ENCODE data around the gene PLXNA3. TPM values are rescaled to one million over a fixed set of nuclear protein-coding genes. Genes with fewer than 3 reads are reported as not detected.

PLXNA3 gene
- total and polyA plus RNA-seq, 7 donors: 1.7 to 6.5 (median 3.3) TPM

GRCh38 chrX:154412468-154412867 lies 45.6 kb upstream of the PLXNA3 start:
- TF ChIP-seq CTCF (IDR thresholded peaks at IDR 0.05): no peak

GRCh38 chrX:154413142-154413541 lies 44.9 kb upstream of the PLXNA3 start:
- WGBS, 3 donors: 71 to 100% (median 75%) methylated on average over 2 to 8 of the region's 8 CpGs
- no peak for ATAC-seq

More at GRCh38 chrX:154412468-154412867, 45.6 kb upstream of the PLXNA3 start:
- H3K9me3 ChIP-seq: no peaks in the 10 kb centered on the region
- H3K4me3 ChIP-seq: peak overlapping the region; percentile 84
- peak in 1 of 2 donors; percentile 69 for DNase-seq
- intact Hi-C loops (cut with DNase I): no loop called here
- no peaks in the 10 kb centered on the region for H3K4me1 ChIP-seq
- H3K27ac ChIP-seq: peak overlapping the region; percentile 94
- peaks cover 0 to 7% of the 10 kb centered on the region in 2 donors for H3K36me3 ChIP-seq (ENCODE audit: insufficient read depth in 1 of 2, low read depth in 1 of 2)
- no peak for ATAC-seq
- H3K27me3 ChIP-seq (ENCODE audit: insufficient read depth in 3 of 3, low read length in 2 of 3): no peaks in the 10 kb centered on the region
- WGBS, 3 donors: 30 to 56% (median 40%) methylated on average over 2 to 4 of the region's 4 CpGs

GRCh38 chrX:154417157-154417556 lies 40.9 kb upstream of the PLXNA3 start:
- H3K4me3 ChIP-seq: no peak overlapping the region
- H3K4me1 ChIP-seq: peaks cover 3% of the 10 kb centered on the region
- TF ChIP-seq CTCF (IDR thresholded peaks at IDR 0.05): no peak
- H3K9me3 ChIP-seq: no peaks in the 10 kb centered on the region
- peaks cover 0 to 16% of the 10 kb centered on the region in 2 donors for H3K36me3 ChIP-seq (ENCODE audit: insufficient read depth in 1 of 2, low read depth in 1 of 2)
- DNase-seq: no peak
- ATAC-seq: peak in 1 of 4 donors; percentile 32
- H3K27ac ChIP-seq: no peak overlapping the region
- 38 to 59% (median 49%) methylated on average over 7 of the region's 7 CpGs for WGBS, 3 donors
- intact Hi-C loops (cut with DNase I): loop anchor here in 1 of 2 donors (5.0 kb wide), 1 partner anchor 115 kb away; no protein-coding TSS in a partner anchor
- peaks cover 0 to 9% (median 0%) of the 10 kb centered on the region in 3 donors for H3K27me3 ChIP-seq (ENCODE audit: insufficient read depth in 3 of 3, low read length in 2 of 3)

More at GRCh38 chrX:154413142-154413541, 44.9 kb upstream of the PLXNA3 start:
- intact Hi-C loops (cut with DNase I): no loop called here
- H3K27ac ChIP-seq: no peak overlapping the region
- no peaks in the 10 kb centered on the region for H3K9me3 ChIP-seq
- H3K4me1 ChIP-seq: no peaks in the 10 kb centered on the region
- no peaks in the 10 kb centered on the region for H3K27me3 ChIP-seq (ENCODE audit: insufficient read depth in 3 of 3, low read length in 2 of 3)
- no peak for DNase-seq
- H3K36me3 ChIP-seq (ENCODE audit: insufficient read depth in 1 of 2, low read depth in 1 of 2): peaks cover 0 to 9% of the 10 kb centered on the region in 2 donors
- no peak for TF ChIP-seq CTCF (IDR thresholded peaks at IDR 0.05)
- H3K4me3 ChIP-seq: no peak overlapping the region

DNA sequence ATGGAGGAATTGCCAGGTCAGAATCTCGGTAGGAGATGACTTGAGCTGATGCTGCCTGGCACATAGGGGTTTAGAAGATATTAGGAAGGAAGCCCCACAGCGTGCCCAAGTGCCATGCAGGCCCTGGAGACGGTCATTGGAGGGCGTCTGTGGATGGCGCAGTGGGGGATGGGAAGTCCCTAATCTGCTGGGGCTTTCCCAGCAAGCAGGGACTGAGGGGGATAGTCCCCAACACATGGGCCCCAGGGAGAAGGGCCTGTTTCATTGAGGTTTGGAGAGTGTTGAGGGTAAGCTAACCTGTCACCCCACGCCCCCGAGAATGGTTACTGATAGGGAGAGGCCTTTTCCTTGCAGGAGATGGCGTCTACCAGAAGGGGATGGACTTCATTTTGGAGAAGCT lies 38.9 kb upstream of the PLXNA3 start:
- Histone ChIP-seq H3K4me3 (no peak overlapping the region), H3K27ac (peak overlapping the region; percentile 16), H3K9me3 (no peaks in the 10 kb centered on the region), H3K27me3 (ENCODE audit: insufficient read depth in 3 of 3, low read length in 2 of 3) (peaks cover 0 to 9% (median 0%) of the 10 kb centered on the region in 3 donors), H3K4me1 (peaks cover 3% of the 10 kb centered on the region), H3K36me3 (ENCODE audit: insufficient read depth in 1 of 2, low read depth in 1 of 2) (peaks cover 0 to 9% of the 10 kb centered on the region in 2 donors)
- intact Hi-C loops (cut with DNase I): loop anchor here in 1 of 2 donors (5.0 kb wide), 1 partner anchor 113 kb away; no protein-coding TSS in a partner anchor
- ATAC-seq (no peak), DNase-seq (no peak)
- TF ChIP-seq CTCF (IDR thresholded peaks at IDR 0.05): no peak
- WGBS, 3 donors: 83 to 97% (median 88%) methylated on average over 8 of the region's 8 CpGs

Measured in psoas muscle (tissue), 8 donors.